GM18520 (cell line): ENCODE results near the gene MIER2.
A peak's percentile ranks its signal among the peaks of the same experiment; 100 is the strongest.
"Not testable (repeated sequence)": the region's sequence is repeated elsewhere in the genome, so short reads cannot be mapped to it uniquely, and the experiment has no call there.

ENCODE experiments used
- ATAC-seq: cut with Tn5 transposase; IDR thresholded peaks from one replicate; pipeline ENCODE4 v1.9.1; 2021; ENCODE audit not compliant: unreplicated experiment

MIER2 gene

GRCh38 chr19:364496-365287, 20.1 kb upstream of the MIER2 start:
- ATAC-seq, result no peak

- ATAC-seq, result no peak
Observed at GRCh38 chr19:362683-363082, 18.1 kb upstream of the MIER2 start.

GRCh38 chr19:362154-362553, 17.6 kb upstream of the MIER2 start:
- no peak for ATAC-seq

- no peak for ATAC-seq
Observed at GRCh38 chr19:359653-359925, 15.0 kb upstream of the MIER2 start.

- not testable (repeated sequence) for ATAC-seq
Observed at GRCh38 chr19:355536-355935, 10.9 kb upstream of the MIER2 start.

- no peak for ATAC-seq
Observed at GRCh38 chr19:355134-355533, 10.5 kb upstream of the MIER2 start.

- ATAC-seq, result no peak
Observed at GRCh38 chr19:351976-352625, 7.5 kb upstream of the MIER2 start.

GRCh38 chr19:347946-348861, 3.6 kb upstream of the MIER2 start:
- no peak for ATAC-seq

GRCh38 chr19:345320-345879, 804 bp upstream of the MIER2 start:
- ATAC-seq, result no peak

GRCh38 chr19:343941-344624, 513 bp downstream of the MIER2 start:
- ATAC-seq, result peak; percentile 27

GRCh38 chr19:343451-343931, 1.1 kb downstream of the MIER2 start:
- no peak for ATAC-seq

GRCh38 chr19:342801-343421, 1.7 kb downstream of the MIER2 start:
- no peak for ATAC-seq

- no peak for ATAC-seq
Observed at GRCh38 chr19:342128-342455, 2.5 kb downstream of the MIER2 start.

- ATAC-seq, result no peak
Observed at GRCh38 chr19:341386-342127, 3.0 kb downstream of the MIER2 start.

GRCh38 chr19:340620-341385, 3.8 kb downstream of the MIER2 start:
- ATAC-seq, result no peak

GRCh38 chr19:339262-339887, 5.2 kb downstream of the MIER2 start:
- ATAC-seq, result no peak

- no peak for ATAC-seq
Observed at GRCh38 chr19:338421-338820, 6.2 kb downstream of the MIER2 start.

GRCh38 chr19:336067-336614, 8.5 kb downstream of the MIER2 start:
- ATAC-seq, result no peak
